ENCODE data around the gene SLFN12L.

DNA sequence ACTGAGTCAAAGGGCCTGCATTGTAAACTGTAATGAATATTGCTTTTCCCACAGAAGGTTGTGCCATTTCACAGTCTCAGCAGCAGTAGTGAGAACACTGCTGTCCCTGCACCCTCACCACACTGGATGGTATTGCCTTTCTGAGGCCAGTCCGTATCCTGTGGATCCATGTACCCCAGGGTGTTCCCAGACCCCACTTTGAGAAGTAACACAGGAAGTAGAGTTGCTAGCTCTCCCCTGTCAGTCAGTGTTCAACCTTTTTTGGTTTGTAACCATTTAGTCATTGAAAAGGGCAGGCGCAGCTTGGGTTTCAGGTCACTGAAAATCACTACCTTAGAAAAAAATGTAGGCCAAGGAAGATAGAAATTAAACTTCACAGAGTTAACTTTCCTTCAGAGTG lies 37.9 kb downstream of the SLFN12L start:
- no peak for TF ChIP-seq EZH2 (IDR thresholded peaks at IDR 0.05; ENCODE audit: borderline replicate concordance, low read length)
- TF ChIP-seq, protein P1, sequence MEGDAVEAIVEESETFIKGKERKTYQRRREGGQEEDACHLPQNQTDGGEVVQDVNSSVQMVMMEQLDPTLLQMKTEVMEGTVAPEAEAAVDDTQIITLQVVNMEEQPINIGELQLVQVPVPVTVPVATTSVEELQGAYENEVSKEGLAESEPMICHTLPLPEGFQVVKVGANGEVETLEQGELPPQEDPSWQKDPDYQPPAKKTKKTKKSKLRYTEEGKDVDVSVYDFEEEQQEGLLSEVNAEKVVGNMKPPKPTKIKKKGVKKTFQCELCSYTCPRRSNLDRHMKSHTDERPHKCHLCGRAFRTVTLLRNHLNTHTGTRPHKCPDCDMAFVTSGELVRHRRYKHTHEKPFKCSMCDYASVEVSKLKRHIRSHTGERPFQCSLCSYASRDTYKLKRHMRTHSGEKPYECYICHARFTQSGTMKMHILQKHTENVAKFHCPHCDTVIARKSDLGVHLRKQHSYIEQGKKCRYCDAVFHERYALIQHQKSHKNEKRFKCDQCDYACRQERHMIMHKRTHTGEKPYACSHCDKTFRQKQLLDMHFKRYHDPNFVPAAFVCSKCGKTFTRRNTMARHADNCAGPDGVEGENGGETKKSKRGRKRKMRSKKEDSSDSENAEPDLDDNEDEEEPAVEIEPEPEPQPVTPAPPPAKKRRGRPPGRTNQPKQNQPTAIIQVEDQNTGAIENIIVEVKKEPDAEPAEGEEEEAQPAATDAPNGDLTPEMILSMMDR (IDR thresholded peaks at IDR 0.05; ENCODE audit: low read length): no peak
